ENCODE data around the gene FAM193A.

GRCh38 chr4:2715426-2715825 is 179.0 kb downstream of the FAM193A start:
- TF ChIP-seq TAF1 (IDR thresholded peaks at IDR 0.05; ENCODE audit: borderline replicate concordance, insufficient read depth, low read length), result no peak
- TF ChIP-seq POLR2AphosphoS5 (IDR thresholded peaks at IDR 0.05; ENCODE audit: low read depth, low read length), result no peak
- no peak for TF ChIP-seq SIN3A (IDR thresholded peaks at IDR 0.05; ENCODE audit: borderline replicate concordance, insufficient read depth, low read length)
